Activated gamma-delta T cell (primary cell): ENCODE data around the gene FGF14.

ENCODE experiments used
- DNase-seq: peaks from one replicate; lab custom pipeline; 2025; lab: John Stamatoyannopoulos, UW

FGF14 gene

DNA sequence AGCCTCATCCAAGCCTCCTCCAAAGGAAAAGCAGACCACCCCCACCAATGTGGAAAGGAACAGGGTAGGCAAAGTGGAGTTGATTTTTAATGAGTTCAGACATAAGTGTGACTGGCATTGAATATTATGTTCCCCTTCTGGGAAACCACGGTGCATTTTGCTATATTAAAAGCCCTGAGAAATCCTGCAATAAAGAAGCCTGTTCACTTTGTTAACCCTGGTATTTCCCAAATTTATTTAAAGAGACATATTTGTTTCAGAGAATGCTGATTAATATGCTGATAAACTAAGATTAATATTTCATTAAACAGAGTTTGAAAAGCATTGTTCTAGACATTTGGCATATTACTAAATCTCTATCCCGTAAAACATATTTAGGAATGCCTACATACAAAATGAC, 151.4 kb downstream of the FGF14 start:
- no peak for DNase-seq

DNA sequence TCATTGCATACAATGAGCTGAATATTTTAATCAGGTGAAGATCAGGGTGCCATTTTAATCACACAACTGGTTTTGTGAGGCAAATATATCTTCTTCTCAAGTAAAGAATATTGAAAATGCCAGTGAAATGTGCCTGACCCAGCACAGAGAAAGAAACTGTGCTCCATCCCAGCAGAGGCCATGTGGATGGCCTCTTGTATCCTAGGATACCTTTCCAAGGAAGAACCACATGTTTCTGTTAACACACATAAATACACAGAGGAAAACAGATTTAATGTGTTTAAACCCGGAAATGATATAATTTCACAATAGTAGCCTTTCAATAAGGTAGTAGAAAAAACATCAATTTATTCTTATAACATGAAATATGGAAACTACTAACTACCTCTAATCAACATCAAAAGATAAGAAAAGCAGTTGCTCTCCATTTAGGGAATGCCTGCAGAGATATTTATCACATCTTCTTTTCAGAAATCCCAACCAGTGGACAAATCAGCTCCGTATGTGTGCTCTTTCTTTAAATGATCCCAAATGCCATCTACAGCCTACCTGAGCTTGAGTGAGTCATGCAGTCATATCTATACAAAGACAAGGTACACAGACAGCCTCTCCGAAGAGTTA, 157.1 kb downstream of the FGF14 start:
- DNase-seq, result no peak

DNA sequence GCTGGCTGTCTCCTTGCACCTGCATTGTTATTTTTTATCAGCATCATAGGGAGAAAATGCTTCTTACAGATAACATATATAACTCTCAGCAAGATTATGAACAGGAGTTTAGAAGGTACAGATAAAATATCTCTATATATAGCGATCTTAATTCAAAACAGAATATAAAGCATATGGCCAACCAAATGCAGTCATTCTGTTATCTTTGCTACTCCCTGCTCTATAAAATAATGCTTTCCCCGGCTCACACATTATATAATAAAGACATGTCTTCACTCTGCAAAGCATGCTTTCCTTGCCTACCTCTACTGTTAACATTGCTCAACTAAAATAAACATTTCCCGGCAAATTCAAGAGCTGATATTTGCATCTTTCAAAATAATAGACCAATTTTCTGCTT, 161.7 kb downstream of the FGF14 start:
- no peak for DNase-seq

DNA sequence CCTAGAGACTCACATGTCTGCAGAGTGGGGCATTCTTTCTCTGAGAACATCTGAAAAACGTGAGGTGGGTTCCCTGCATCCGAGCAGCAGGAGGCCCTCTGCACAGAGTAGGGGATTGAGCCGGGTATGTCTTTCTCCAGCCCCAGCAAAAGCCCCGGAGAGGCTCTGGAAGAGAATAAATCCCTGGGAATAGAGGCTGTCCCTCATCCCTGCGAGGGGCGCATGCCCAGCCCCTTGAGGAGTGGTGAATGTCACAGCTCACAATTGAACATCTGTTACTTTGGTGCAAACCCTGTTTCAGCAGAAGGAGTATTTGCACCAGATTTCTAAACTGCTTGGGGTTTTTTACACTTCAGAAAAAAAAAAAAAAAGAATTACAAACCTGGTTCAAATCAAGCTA, 164.6 kb downstream of the FGF14 start:
- DNase-seq, result no peak

DNA sequence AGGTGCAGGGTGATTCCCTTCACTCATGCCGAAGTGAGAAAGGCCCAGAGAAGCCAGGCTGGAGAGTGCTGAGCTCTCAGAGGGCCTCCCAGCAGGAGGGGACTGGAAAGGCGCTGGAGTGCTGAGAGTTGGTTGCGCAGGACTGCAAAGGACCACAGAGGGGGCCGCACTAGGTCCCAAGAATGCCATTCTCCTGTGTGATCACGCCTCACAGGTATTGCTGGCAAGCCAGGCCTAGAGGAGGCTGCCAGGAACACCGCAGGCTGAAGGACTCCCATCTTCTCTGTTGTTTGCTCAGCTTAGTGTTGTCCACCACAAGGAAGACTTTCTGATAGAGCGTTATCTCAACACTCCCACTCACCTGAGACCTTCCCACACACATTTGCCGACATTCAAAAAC, 165.0 kb downstream of the FGF14 start:
- no peak for DNase-seq

DNA sequence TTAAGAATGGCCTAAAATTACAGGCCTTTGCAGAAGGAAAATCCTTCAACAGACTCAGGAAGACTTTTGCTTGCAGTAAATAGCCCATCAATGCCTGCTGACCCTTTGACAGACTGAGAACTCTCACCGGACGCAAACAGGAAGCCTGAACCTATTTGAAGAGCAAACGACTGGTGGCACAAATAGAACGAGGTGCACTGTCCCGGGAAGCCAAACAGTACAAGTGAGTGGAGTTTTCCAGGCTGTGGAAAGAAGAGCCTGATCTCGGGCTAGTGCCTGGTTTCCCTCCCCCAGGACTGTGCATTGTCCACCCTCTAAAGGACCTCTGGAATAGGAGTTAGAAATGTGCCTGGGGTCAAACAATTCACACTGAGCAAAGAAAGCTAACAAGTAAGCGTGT, 165.5 kb downstream of the FGF14 start:
- no peak for DNase-seq

DNA sequence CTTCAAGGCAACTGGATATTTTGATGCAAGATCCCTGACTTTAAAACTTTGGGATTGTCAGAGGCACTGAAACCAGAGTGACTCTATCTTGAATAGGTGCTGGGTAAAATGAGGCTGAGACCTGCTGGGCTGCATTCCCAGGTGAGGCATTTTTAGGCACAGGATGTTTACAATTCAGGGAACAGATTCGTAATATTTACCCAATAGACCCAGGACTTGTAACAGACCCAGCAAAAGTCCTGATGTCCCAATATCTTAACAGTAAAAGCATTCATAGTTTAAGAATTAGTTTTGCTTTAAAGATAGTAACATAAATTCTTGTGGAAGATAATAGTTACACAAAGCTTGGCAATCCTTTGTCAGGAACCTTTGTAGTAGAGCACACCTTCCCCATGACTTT, 166.2 kb downstream of the FGF14 start:
- DNase-seq, result no peak

DNA sequence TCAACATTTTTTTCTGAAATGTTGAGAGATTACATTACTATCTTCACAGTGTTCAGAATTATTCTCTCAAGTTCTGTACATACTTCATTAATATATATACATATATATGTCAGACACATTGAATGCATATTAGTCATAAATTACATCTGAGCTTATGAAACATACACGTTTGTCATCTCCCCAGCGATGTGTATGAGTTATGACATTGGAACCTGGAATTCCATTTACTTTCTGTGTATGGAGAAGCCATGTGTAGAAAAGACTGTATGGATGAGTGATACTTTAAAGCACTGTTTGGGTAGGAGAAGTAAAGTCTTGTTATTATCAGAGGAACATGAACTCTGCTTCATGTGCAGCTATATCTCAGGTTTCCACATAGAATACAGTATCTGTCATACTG, 167.2 kb downstream of the FGF14 start:
- DNase-seq, result no peak

DNA sequence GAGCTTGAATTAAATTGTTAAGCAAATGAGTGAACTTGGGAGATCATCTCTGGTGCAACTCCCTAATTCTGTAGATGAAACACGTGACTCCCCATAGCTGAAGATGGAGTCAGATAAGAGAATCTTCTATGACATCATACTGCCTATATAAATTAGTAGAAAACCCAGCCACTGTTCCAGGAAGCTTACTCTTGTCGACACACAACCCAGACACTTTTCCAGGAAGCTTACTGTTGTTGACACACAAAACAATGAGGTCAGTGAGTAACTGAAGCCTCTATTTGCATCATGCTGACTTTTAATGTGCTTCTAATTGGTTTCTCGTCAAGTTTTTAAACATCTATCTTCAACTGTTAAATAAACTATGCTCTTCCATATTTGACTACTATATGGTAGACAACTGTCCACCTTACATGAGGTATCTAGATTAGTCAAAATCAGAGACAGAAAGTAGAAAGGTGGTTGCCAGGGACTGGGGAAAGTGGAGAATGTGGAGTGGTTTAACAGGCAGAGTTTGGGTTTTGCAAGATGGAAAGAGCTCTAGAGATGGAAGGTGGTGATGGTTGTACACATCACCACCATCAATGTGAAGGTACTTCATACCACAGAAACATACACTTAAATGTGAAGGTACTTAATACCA, 168.2 kb downstream of the FGF14 start:
- no peak for DNase-seq

DNA sequence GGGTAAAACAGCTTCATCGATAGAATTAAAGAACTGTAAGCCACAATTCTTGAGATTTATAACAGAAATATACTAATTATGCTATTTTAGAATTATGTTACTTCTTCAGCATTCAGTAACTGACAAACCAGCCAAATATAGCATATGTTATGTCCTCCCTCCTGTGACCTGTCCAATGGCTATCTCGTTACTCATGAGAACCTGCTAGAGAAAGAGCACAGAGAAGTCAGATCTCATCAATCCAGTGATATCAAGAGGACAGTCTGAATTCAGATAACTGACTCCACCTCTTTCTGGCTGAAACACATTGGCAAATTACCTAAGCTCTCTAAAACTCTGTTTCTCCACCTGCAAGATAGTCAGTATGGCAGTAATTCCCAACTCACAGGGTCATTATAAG, 170.4 kb downstream of the FGF14 start:
- DNase-seq, result no peak

DNA sequence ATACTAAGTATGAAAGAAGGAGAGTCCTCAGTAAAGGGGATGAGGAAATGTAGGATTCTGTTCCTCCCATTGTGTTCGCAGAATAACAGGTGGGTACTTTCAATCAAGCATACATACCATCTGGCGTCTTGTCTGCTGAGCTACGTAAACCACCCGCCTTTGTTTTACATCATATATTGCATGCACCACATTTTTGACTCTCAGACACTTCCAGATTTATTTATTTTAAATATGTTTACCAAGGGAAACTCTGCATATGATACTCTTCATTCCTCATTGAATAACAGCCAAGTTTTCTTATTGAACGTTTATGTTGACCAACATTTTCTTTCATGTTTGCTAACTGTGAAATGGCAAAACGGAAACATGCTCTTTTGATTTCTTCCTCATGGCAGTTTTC, 174.1 kb downstream of the FGF14 start:
- DNase-seq, result no peak

DNA sequence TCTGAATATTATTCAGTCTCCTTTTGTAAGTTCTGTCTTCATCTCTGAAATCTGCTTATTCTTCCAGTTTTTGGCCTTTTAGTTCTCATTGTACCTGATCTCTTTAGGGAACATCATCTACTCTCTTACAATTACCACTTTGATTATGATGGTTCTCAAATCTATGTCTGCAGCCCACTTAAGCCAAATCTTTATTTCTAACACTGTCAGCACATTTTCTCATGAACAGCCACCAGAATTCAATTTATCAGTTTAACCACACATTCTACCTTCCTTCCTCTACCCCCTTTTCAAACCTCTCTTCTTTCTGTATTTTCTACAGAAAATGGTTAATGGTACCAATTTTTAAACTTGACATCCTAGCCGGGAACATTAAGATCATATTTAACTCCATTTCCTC, 175.3 kb downstream of the FGF14 start:
- DNase-seq, result no peak

DNA sequence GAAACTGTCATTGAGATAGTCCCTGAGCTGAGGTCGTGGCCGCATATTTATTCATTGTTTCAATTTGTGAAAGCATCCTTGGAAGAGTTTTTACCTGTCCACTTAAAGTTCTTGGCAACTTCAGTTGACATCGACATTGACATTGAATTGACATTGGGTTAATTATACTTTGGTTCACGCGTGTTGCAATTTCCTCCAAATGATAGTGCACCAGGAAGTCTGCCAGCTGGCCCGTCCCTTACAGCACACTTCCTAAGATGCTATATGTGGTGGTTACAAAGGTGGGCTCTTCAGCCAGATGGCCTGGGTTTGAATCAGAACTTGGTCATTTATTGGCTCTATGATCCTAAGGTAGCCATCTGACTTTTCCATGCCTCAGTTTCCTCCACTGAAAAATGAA, 176.0 kb downstream of the FGF14 start:
- no peak for DNase-seq

DNA sequence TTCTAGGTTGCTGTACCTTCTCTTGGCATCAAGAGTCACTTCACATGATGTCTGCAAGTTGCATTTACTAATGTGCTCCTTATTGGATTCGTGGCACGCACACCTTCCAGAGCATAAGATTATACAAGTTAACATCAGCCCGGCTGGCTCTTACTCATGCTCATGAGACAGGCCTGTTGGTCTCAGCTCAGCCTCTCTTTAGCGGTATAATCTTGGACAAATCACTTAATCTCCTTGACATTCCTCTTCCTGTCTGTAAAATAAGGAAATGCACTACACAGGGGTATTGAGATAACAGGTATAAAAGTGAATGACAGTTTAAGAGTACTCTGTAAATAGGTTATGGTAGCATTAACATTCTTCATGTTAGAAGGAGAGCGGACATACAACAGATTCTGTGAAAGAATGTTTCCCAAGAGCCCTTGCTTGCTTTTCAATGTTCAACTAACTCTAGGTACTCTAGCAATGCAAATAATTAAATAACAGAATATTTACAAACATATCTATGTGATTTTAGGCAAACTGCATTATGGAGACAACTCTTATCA, 181.1 kb downstream of the FGF14 start:
- no peak for DNase-seq

DNA sequence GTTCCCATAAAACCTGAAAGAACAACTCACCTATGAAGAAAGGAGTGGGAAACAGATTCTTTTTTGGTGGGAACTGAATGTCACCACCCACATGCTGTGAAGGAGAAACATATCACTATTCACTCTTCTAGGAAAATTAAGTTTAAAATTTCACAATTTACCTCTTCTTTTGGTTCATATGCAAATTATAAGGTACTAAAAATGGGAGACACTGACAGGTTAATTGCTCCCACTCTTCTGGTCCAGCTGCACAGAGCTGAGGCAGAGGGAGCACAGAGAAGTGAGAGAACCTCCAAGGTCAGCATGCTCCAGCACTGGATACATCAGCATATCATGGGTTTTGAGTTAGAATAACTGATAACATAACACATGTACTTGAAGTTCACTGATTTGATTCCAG, 186.9 kb downstream of the FGF14 start:
- no peak for DNase-seq

DNA sequence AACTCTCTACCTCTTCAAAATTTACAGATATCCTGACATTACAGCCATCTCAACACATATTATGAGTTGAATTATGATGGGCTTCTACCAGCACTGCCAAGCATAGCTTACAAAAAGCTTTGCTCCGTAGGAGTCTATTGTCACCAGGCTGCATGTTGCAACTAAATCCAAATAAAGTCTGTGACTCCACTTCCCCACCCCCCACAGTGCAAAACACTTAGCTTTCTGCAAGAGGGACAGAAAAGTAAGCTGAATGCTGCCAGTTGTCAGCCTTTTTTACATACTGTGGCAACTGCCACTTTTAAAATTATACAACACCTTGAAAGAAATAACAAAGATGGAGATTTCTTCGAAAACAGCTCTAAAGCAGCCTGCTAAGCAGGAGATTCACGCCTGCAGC, 189.1 kb downstream of the FGF14 start:
- no peak for DNase-seq

DNA sequence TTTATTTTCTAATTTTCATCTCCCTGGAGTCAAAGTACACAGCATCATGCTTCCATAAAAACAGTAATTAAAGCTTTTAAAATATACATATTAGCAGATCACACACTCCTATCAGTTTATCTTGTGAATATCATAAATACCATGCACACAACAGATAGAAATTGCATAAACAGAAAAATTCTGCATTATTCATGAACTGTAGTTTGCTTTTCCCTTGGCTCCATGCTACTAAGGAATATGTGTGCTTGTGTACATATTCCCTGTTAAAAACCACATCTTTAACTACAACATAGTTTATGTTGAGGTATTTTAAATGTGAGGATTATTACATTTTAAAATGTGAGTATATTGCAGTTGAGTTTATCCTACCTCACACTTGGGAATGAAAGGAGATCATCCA, 193.5 kb downstream of the FGF14 start:
- no peak for DNase-seq

DNA sequence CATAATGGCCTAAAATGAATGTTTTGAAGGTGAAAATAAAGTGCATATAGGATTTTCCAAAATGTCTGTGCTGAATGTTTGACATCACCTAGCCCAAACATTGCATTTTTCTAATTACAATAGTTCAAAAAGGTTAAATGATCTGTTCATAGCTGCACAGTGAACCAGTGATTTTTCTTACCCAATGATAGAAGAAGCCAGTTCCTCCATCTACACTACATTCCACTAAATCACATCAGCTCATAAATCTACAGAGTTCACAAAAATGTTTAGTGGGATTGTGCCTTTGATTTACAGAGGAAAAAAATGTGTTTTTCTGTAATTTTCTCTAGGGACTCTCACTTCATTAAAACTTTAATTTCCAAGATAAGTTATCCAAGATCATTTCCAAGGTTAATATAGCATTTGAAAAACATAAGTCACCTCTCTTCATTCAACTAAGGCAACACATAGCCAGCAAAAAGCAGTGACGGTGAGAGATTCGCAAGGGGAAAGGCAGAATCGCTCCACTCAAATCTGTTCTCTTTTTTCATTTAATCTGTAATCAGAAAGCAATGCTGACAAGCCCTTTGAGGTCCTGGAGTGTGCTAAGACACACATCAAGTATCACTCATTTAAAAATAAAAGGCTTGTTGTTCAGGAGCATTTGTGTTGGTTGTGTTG, 194.0 kb downstream of the FGF14 start:
- DNase-seq, result no peak

DNA sequence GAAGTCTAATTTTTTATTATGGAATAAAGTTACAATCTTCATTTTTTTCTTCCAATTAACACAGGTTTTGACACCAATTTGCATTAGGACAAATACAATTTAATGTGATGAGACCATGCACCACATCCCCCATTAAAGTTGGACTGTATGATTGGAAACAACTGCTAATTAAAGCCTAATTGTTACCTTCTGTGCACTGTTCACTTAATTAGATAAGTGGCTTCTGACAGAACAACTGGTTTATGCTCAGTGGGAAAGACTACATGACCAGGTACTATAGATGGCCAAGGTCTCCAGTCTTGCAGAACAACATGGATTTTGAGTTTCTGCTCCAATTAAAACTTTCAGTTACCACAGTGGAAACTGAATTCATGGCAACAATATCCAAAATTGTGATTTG, 198.1 kb downstream of the FGF14 start:
- DNase-seq, result no peak

DNA sequence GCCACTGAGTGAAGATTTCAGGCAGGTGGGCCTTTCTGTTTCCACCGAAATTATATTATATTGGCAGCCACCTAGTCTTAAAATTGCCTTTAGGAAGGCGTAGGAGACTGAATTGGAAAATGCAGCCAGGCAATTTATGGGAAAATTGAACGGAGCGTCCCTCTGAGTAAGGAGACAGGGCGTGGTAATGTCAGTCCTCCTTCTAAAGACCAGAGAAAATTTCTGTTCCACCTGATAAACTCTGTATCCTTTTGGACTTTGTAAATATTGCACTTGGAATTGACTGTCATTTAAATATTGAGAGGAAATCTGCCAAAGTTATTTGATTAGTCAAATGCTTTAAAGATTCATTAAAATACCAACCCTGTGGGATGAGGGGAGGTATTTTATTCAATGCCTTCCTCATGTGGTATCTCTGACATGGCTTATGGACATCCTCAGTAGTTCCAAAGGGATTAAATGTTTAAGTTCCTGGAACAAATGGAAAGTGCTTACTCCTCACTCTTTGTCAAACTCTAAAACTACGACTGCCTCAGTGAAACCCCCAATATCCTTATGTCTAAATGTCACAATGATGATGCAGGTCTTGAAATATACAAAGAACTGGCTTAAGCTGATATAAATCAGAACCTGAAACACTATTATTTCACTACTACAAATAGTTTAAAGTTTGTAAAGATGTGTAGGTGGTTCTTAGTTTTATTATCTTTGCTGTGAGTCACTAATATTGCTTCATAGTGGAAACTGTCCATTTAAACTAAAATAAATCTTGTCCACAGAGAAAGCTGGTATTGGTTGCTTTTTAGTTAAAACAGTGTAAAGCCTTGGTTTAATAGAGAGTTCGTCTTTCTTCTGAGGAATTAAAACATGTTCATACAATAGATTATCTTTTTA, 203.2 kb downstream of the FGF14 start:
- no peak for DNase-seq

DNA sequence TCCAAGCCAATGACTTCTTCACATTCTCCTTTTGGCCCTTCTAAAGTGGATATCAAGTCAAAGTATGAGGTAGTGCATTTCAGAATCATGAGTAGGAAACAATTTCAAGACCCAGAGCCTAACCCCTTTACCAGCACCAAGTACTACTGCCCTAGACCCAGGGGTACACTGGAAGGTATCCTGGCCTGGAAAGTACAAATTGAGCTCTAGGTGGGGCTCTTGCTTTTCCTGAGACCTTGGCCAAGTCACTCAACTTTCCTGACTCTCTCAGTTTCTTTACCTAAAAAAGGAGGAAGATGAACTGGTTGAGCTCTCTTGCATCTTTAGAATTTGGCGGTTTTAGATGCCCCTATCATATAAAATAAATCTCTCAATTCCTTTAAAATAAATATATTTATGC, 204.7 kb downstream of the FGF14 start:
- no peak for DNase-seq
